ENCODE results near the gene ELMO1. TPM values are rescaled to one million over a fixed set of nuclear protein-coding genes. Genes with fewer than 3 reads are reported as not detected.

Gene ELMO1
- total RNA-seq, 1 donor: under 0.01 TPM

- H3K4me3 ChIP-seq (ENCODE audit: low read depth, low read length): no peak overlapping the region
- no peak for DNase-seq (ENCODE audit: low read depth)
- no peak for TF ChIP-seq CTCF (IDR thresholded peaks at IDR 0.05; ENCODE audit: insufficient read depth, low read depth, low read length)
These were observed 487.0 kb downstream of the ELMO1 start for GRCh38 chr7:36961693-36962092.

- no peak for TF ChIP-seq CTCF (IDR thresholded peaks at IDR 0.05; ENCODE audit: insufficient read depth, low read depth, low read length)
- no peak overlapping the region for H3K4me3 ChIP-seq (ENCODE audit: low read depth, low read length)
- DNase-seq (ENCODE audit: low read depth): no peak
These were observed 487.6 kb downstream of the ELMO1 start for GRCh38 chr7:36961097-36961496.

- H3K4me3 ChIP-seq (ENCODE audit: low read depth, low read length): no peak overlapping the region
- no peak for DNase-seq (ENCODE audit: low read depth)
- TF ChIP-seq CTCF (IDR thresholded peaks at IDR 0.05; ENCODE audit: insufficient read depth, low read depth, low read length): no peak
These were observed 488.6 kb downstream of the ELMO1 start for GRCh38 chr7:36960105-36960504.

GRCh38 chr7:36958111-36958733 is 490.4 kb downstream of the ELMO1 start:
- no peak for TF ChIP-seq CTCF (IDR thresholded peaks at IDR 0.05; ENCODE audit: insufficient read depth, low read depth, low read length)
- H3K4me3 ChIP-seq (ENCODE audit: low read depth, low read length): no peak overlapping the region
- DNase-seq (ENCODE audit: low read depth): no peak

- no peak overlapping the region for H3K4me3 ChIP-seq (ENCODE audit: low read depth, low read length)
- DNase-seq (ENCODE audit: low read depth): no peak
These were observed 491.0 kb downstream of the ELMO1 start for GRCh38 chr7:36957620-36958019.

GRCh38 chr7:36956814-36957213 is 491.9 kb downstream of the ELMO1 start:
- TF ChIP-seq CTCF (IDR thresholded peaks at IDR 0.05; ENCODE audit: insufficient read depth, low read depth, low read length): no peak
- H3K4me3 ChIP-seq (ENCODE audit: low read depth, low read length): no peak overlapping the region
- no peak for DNase-seq (ENCODE audit: low read depth)

More at GRCh38 chr7:36957620-36958019, 491.0 kb downstream of the ELMO1 start:
- no peak for TF ChIP-seq CTCF (IDR thresholded peaks at IDR 0.05; ENCODE audit: insufficient read depth, low read depth, low read length)

Measured in fibroblast of villous mesenchyme (primary cell).